Measurements from ENCODE around the gene PCNX1.

- TF ChIP-seq BCL11A (tag by site-specific recombination; IDR thresholded peaks at IDR 0.05; ENCODE audit: low read depth) (no peak), ZFP3 (tag by site-specific recombination; IDR thresholded peaks at IDR 0.05; ENCODE audit: low read depth) (no peak), ZNF488 (tag by site-specific recombination; IDR thresholded peaks at IDR 0.05) (no peak), CTCF (tag by site-specific recombination; IDR thresholded peaks at IDR 0.05) (no peak), KLF16 (tag by site-specific recombination; IDR thresholded peaks at IDR 0.05) (no peak), REST (tag by site-specific recombination; IDR thresholded peaks at IDR 0.05) (no peak), ZNF660 (tag by site-specific recombination; IDR thresholded peaks at IDR 0.05) (no peak), ZNF513 (tag by site-specific recombination; IDR thresholded peaks at IDR 0.05) (no peak), ZNF645 (tag by site-specific recombination; IDR thresholded peaks at IDR 0.05) (no peak)
Measured at GRCh38 chr14:71137536-71138447, 230.5 kb downstream of the PCNX1 start.

All from HEK293 (cell line).